ENCODE results near the gene CREB3L2.

Gene CREB3L2

GRCh38 chr7:137953665-137954470, 48.0 kb downstream of the CREB3L2 start:
- no peak overlapping the region for H3K4me3 ChIP-seq (ENCODE audit: low read depth, low read length)
- TF ChIP-seq CTCF (IDR thresholded peaks at IDR 0.05; ENCODE audit: control insufficient read depth, extremely low read depth, insufficient read depth), result no peak
- peak; percentile 60 for DNase-seq (ENCODE audit: low read depth)

GRCh38 chr7:137953043-137953664, 48.7 kb downstream of the CREB3L2 start:
- DNase-seq (ENCODE audit: low read depth), result no peak
- TF ChIP-seq CTCF (IDR thresholded peaks at IDR 0.05; ENCODE audit: control insufficient read depth, extremely low read depth, insufficient read depth), result no peak
- H3K4me3 ChIP-seq (ENCODE audit: low read depth, low read length), result no peak overlapping the region

GRCh38 chr7:137952426-137952805, 49.5 kb downstream of the CREB3L2 start:
- no peak for DNase-seq (ENCODE audit: low read depth)
- TF ChIP-seq CTCF (IDR thresholded peaks at IDR 0.05; ENCODE audit: control insufficient read depth, extremely low read depth, insufficient read depth), result no peak
- H3K4me3 ChIP-seq (ENCODE audit: low read depth, low read length), result no peak overlapping the region

GRCh38 chr7:137951700-137952425, 50.0 kb downstream of the CREB3L2 start:
- no peak overlapping the region for H3K4me3 ChIP-seq (ENCODE audit: low read depth, low read length)
- no peak for TF ChIP-seq CTCF (IDR thresholded peaks at IDR 0.05; ENCODE audit: control insufficient read depth, extremely low read depth, insufficient read depth)
- DNase-seq (ENCODE audit: low read depth), result no peak

- no peak for TF ChIP-seq CTCF (IDR thresholded peaks at IDR 0.05; ENCODE audit: control insufficient read depth, extremely low read depth, insufficient read depth)
- no peak for DNase-seq (ENCODE audit: low read depth)
- no peak overlapping the region for H3K4me3 ChIP-seq (ENCODE audit: low read depth, low read length)
These were observed 50.9 kb downstream of the CREB3L2 start for GRCh38 chr7:137950967-137951366.

GRCh38 chr7:137950263-137950621, 51.6 kb downstream of the CREB3L2 start:
- H3K4me3 ChIP-seq (ENCODE audit: low read depth, low read length), result no peak overlapping the region

More at GRCh38 chr7:137950263-137950621, 51.6 kb downstream of the CREB3L2 start:
- no peak for DNase-seq (ENCODE audit: low read depth)
- TF ChIP-seq CTCF (IDR thresholded peaks at IDR 0.05; ENCODE audit: control insufficient read depth, extremely low read depth, insufficient read depth), result no peak
